Muscle layer of colon (tissue), 2 donors: ENCODE data around the gene PLD5.
"Not testable (repeated sequence)": the region's sequence is repeated elsewhere in the genome, so short reads cannot be mapped to it uniquely, and the experiment has no call there.

Source experiments
- H3K27ac ChIP-seq: one replicate; pipeline ENCODE4 v1.7.0; 2013; ENCODE audit warnings: low read depth, mild to moderate bottlenecking, low read length, moderate library complexity
- H3K27me3 ChIP-seq, 2 donors: one replicate each; pipeline ENCODE4 v1.7.0; 2013; ENCODE audit warnings: low read length in 2 of 2, mild to moderate bottlenecking in 2 of 2; ENCODE audit not compliant: insufficient read depth in 2 of 2, control insufficient read depth in 1 of 2
- H3K36me3 ChIP-seq: one replicate; pipeline ENCODE4 v1.7.0; 2013; ENCODE audit warnings: mild to moderate bottlenecking, low read length; ENCODE audit not compliant: insufficient read depth
- H3K4me1 ChIP-seq: one replicate; pipeline ENCODE4 v1.7.0; 2013; ENCODE audit warnings: mild to moderate bottlenecking, low read length; ENCODE audit not compliant: insufficient read depth
- H3K4me3 ChIP-seq, 2 donors: one replicate each; pipeline ENCODE4 v1.7.0; 2013; ENCODE audit warnings: low read length in 2 of 2, low read depth in 1 of 2, mild to moderate bottlenecking in 1 of 2, moderate library complexity in 1 of 2
- H3K9ac ChIP-seq: one replicate; pipeline ENCODE4 v1.7.0; 2013; ENCODE audit warnings: low read length
- H3K9me3 ChIP-seq: one replicate; pipeline ENCODE4 v1.7.0; 2013; ENCODE audit warnings: mild to moderate bottlenecking, low read length
- donor health status: abdominal sarcoma.
- donor health status: Adenocarcinoma of cecum.

Gene PLD5

GRCh38 chr1:242477944-242478343 is 46.6 kb downstream of the PLD5 start:
- Histone ChIP-seq H3K36me3 (no peaks in the 10 kb centered on the region), H3K9ac (no peak overlapping the region), H3K27ac (no peak overlapping the region), H3K9me3 (no peaks in the 10 kb centered on the region), H3K4me3 (no peak overlapping the region), H3K4me1 (no peaks in the 10 kb centered on the region), H3K27me3 (no peaks in the 10 kb centered on the region)

GRCh38 chr1:242470774-242471173 is 53.7 kb downstream of the PLD5 start:
- Histone ChIP-seq H3K27ac (no peak overlapping the region), H3K9ac (no peak overlapping the region), H3K36me3 (no peaks in the 10 kb centered on the region), H3K27me3 (no peaks in the 10 kb centered on the region), H3K9me3 (no peaks in the 10 kb centered on the region), H3K4me3 (no peak overlapping the region), H3K4me1 (no peaks in the 10 kb centered on the region)

- Histone ChIP-seq H3K27ac (no peak overlapping the region), H3K4me1 (no peaks in the 10 kb centered on the region), H3K36me3 (no peaks in the 10 kb centered on the region), H3K9me3 (no peaks in the 10 kb centered on the region), H3K4me3 (no peak overlapping the region), H3K27me3 (no peaks in the 10 kb centered on the region), H3K9ac (no peak overlapping the region)
Observed at GRCh38 chr1:242468784-242469183, 55.7 kb downstream of the PLD5 start.

GRCh38 chr1:242467556-242468145 is 56.8 kb downstream of the PLD5 start:
- no peaks in the 10 kb centered on the region for H3K27me3 ChIP-seq
- H3K27ac ChIP-seq = no peak overlapping the region
- H3K9me3 ChIP-seq = no peaks in the 10 kb centered on the region
- H3K4me1 ChIP-seq = no peaks in the 10 kb centered on the region
- no peak overlapping the region for H3K9ac ChIP-seq
- no peak overlapping the region for H3K4me3 ChIP-seq
- H3K36me3 ChIP-seq = no peaks in the 10 kb centered on the region

GRCh38 chr1:242462867-242463266 is 61.6 kb downstream of the PLD5 start:
- Histone ChIP-seq H3K4me3 (no peak overlapping the region), H3K9ac (no peak overlapping the region), H3K9me3 (no peaks in the 10 kb centered on the region), H3K36me3 (no peaks in the 10 kb centered on the region), H3K27ac (no peak overlapping the region), H3K27me3 (no peaks in the 10 kb centered on the region), H3K4me1 (no peaks in the 10 kb centered on the region)

GRCh38 chr1:242459740-242460139 is 64.8 kb downstream of the PLD5 start:
- not testable (repeated sequence) for H3K9ac ChIP-seq, H3K4me1 ChIP-seq, H3K27me3 ChIP-seq, H3K4me3 ChIP-seq, H3K36me3 ChIP-seq, H3K27ac ChIP-seq, H3K9me3 ChIP-seq

GRCh38 chr1:242456726-242457269 is 67.7 kb downstream of the PLD5 start:
- Histone ChIP-seq H3K9ac (no peak overlapping the region), H3K4me3 (no peak overlapping the region), H3K9me3 (no peaks in the 10 kb centered on the region), H3K4me1 (no peaks in the 10 kb centered on the region), H3K27ac (no peak overlapping the region), H3K36me3 (no peaks in the 10 kb centered on the region), H3K27me3 (peaks cover 0 to 4% of the 10 kb centered on the region in 2 donors)

GRCh38 chr1:242455052-242455361 is 69.5 kb downstream of the PLD5 start:
- Histone ChIP-seq H3K4me3 (no peak overlapping the region), H3K4me1 (no peaks in the 10 kb centered on the region), H3K27me3 (peaks cover 0 to 4% of the 10 kb centered on the region in 2 donors), H3K27ac (no peak overlapping the region), H3K36me3 (no peaks in the 10 kb centered on the region), H3K9ac (no peak overlapping the region), H3K9me3 (no peaks in the 10 kb centered on the region)

- Histone ChIP-seq H3K36me3 (no peaks in the 10 kb centered on the region), H3K27ac (no peak overlapping the region), H3K9ac (no peak overlapping the region), H3K4me3 (no peak overlapping the region), H3K27me3 (peaks cover 0 to 4% of the 10 kb centered on the region in 2 donors), H3K9me3 (no peaks in the 10 kb centered on the region), H3K4me1 (no peaks in the 10 kb centered on the region)
Observed at GRCh38 chr1:242454262-242455051, 70.0 kb downstream of the PLD5 start.

GRCh38 chr1:242452573-242452972 is 71.9 kb downstream of the PLD5 start:
- no peak overlapping the region for H3K27ac ChIP-seq
- H3K9me3 ChIP-seq = no peaks in the 10 kb centered on the region
- no peak overlapping the region for H3K4me3 ChIP-seq
- H3K36me3 ChIP-seq = no peaks in the 10 kb centered on the region
- no peak overlapping the region for H3K9ac ChIP-seq
- H3K27me3 ChIP-seq = peaks cover 0 to 4% of the 10 kb centered on the region in 2 donors
- H3K4me1 ChIP-seq = no peaks in the 10 kb centered on the region

GRCh38 chr1:242449661-242450060 is 74.8 kb downstream of the PLD5 start:
- Histone ChIP-seq H3K9me3 (no peaks in the 10 kb centered on the region), H3K4me1 (no peaks in the 10 kb centered on the region), H3K36me3 (no peaks in the 10 kb centered on the region), H3K27ac (no peak overlapping the region), H3K9ac (no peak overlapping the region), H3K27me3 (peaks cover 0 to 4% of the 10 kb centered on the region in 2 donors), H3K4me3 (no peak overlapping the region)
